ENCODE results near the gene CRIP1. TPM values are rescaled to one million over a fixed set of nuclear protein-coding genes. Genes with fewer than 3 reads are reported as not detected.

Gene CRIP1
- polyA plus RNA-seq, 1 experiment: 0.90 TPM

- TF ChIP-seq, protein P1, sequence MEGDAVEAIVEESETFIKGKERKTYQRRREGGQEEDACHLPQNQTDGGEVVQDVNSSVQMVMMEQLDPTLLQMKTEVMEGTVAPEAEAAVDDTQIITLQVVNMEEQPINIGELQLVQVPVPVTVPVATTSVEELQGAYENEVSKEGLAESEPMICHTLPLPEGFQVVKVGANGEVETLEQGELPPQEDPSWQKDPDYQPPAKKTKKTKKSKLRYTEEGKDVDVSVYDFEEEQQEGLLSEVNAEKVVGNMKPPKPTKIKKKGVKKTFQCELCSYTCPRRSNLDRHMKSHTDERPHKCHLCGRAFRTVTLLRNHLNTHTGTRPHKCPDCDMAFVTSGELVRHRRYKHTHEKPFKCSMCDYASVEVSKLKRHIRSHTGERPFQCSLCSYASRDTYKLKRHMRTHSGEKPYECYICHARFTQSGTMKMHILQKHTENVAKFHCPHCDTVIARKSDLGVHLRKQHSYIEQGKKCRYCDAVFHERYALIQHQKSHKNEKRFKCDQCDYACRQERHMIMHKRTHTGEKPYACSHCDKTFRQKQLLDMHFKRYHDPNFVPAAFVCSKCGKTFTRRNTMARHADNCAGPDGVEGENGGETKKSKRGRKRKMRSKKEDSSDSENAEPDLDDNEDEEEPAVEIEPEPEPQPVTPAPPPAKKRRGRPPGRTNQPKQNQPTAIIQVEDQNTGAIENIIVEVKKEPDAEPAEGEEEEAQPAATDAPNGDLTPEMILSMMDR (IDR thresholded peaks at IDR 0.05; ENCODE audit: insufficient read depth, low read depth, low read length): no peak
- POLR2A ChIA-PET: no interaction called here
- no peaks in the 10 kb centered on the region for H3K36me3 ChIP-seq (ENCODE audit: control insufficient read depth, insufficient read depth, low read length)
- DNase-seq (ENCODE audit: low read depth): no peak
- CTCF ChIA-PET: interaction anchor here (1.0 to 3.3 kb wide), 7 partner anchors 7 to 111 kb away, joined by 4 to 61 read pairs (median 19); no protein-coding TSS in a partner anchor
- no peak overlapping the region for H3K4me3 ChIP-seq (ENCODE audit: low read depth, low read length)
- peaks cover 6% of the 10 kb centered on the region; the same call in 1 of the 2 replicates for H3K27me3 ChIP-seq (ENCODE audit: control insufficient read depth, insufficient read depth, low read length)
Observed at GRCh38 chr14:105482486-105483110, 4.1 kb upstream of the CRIP1 start.

DNA sequence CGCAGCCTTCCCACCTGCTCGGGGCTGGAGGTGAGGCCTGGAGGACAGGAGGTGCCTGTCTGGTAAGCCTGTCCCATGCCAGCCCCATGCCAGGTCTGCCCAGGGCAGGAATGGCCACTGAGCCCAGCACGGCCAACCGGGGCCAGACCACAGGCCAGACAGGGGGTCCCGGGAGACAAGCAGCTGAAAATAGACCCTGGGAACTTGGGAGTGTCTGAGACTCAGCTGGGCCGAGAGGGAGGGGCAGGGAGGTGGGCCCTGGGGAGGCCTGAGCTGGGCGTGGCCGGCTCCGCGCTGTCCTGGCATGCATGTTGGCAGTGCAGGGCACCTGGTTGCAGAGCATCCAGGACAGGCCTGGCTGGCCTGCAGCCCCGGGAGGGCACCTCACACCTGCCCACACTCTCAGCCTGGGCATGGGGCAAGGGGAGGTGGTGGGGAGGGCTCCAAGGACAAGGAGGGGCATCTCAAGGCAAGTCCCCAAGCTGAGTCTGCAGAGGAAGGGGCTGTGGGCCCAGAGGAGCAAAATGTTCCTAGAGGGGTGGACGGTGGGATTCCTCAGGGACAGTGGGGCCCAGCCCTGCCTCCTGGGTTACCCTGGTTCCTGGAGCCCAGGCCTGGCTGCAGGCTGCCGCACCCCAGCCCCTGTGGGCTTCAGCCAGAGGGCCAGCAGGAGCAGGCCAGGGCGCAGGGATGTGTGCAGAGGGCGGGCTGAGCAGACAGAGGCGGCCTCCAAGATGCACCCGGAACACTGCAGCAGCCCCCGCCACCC is 3.2 kb upstream of the CRIP1 start:
- peaks cover 6% of the 10 kb centered on the region; the same call in 1 of the 2 replicates for H3K27me3 ChIP-seq (ENCODE audit: control insufficient read depth, insufficient read depth, low read length)
- H3K36me3 ChIP-seq (ENCODE audit: control insufficient read depth, insufficient read depth, low read length): no peaks in the 10 kb centered on the region
- TF ChIP-seq, protein P1 (IDR thresholded peaks at IDR 0.05; ENCODE audit: insufficient read depth, low read depth, low read length): no peak
- DNase-seq (ENCODE audit: low read depth): no peak
- H3K4me3 ChIP-seq (ENCODE audit: low read depth, low read length): no peak overlapping the region
- ChIA-PET POLR2A (no interaction called here), CTCF (interaction anchor here (0.7 to 3.3 kb wide), 3 partner anchors 12 to 165 kb away, joined by 3 to 31 read pairs (median 3); no protein-coding TSS in a partner anchor)

GRCh38 chr14:105484069-105484996 is 2.4 kb upstream of the CRIP1 start:
- peaks cover 6% of the 10 kb centered on the region; the same call in 1 of the 2 replicates for H3K27me3 ChIP-seq (ENCODE audit: control insufficient read depth, insufficient read depth, low read length)
- ChIA-PET POLR2A (no interaction called here), CTCF (interaction anchor here (0.7 to 1.0 kb wide), 2 partner anchors 34 to 166 kb away, joined by 3 read pairs; no protein-coding TSS in a partner anchor)
- DNase-seq (ENCODE audit: low read depth): no peak
- H3K4me3 ChIP-seq (ENCODE audit: low read depth, low read length): no peak overlapping the region
- H3K36me3 ChIP-seq (ENCODE audit: control insufficient read depth, insufficient read depth, low read length): no peaks in the 10 kb centered on the region
- TF ChIP-seq, protein P1 (IDR thresholded peaks at IDR 0.05; ENCODE audit: insufficient read depth, low read depth, low read length): no peak

GRCh38 chr14:105484997-105485393 is 1.7 kb upstream of the CRIP1 start:
- Histone ChIP-seq H3K4me3 (ENCODE audit: low read depth, low read length) (no peak overlapping the region), H3K27me3 (ENCODE audit: control insufficient read depth, insufficient read depth, low read length) (peaks cover 6% of the 10 kb centered on the region; the same call in 1 of the 2 replicates), H3K36me3 (ENCODE audit: control insufficient read depth, insufficient read depth, low read length) (no peaks in the 10 kb centered on the region)
- DNase-seq (ENCODE audit: low read depth): no peak
- ChIA-PET CTCF (no interaction called here), POLR2A (no interaction called here)
- TF ChIP-seq, protein P1 (IDR thresholded peaks at IDR 0.05; ENCODE audit: insufficient read depth, low read depth, low read length): no peak

Measured in BJ (cell line).